HepG2 (cell line): ENCODE results near the gene DNAJC24. TPM values are rescaled to one million over a fixed set of nuclear protein-coding genes. Genes with fewer than 3 reads are reported as not detected.

Source experiments
- ATAC-seq: fragments of 200-7000 bp; cut with Tn5 transposase; 3 replicates; pipeline ENCODE4 v1.9.1; 2020; ENCODE audit warnings: mild to moderate bottlenecking, moderate library complexity
- BruUV-seq: library from RNA; stranded (reverse); fragments of 400-500 nt; replicated peaks from 2 replicates; lab custom pipeline; 2021; lab: Mats Ljungman, UMichigan
- CTCF ChIA-PET: fragments of 300-600 bp; formaldehyde crosslinking; extraction: SDS; loops from one replicate; lab custom pipeline; 2021; ENCODE audit warnings: low total read pairs, inconsistent platforms, low intra/inter-chr PET ratio; lab: Yijun Ruan, JAX
- POLR2A ChIA-PET: fragments of 350-600 bp; sonication (Branson Sonifier 250); formaldehyde crosslinking; loops from one replicate; lab custom pipeline; 2020; ENCODE audit warnings: antibody characterized with exemption, inconsistent platforms; lab: Yijun Ruan, JAX
- DNase-seq: peaks from one replicate; pipeline ENCODE4 v3.0.0-alpha.2; 2015; ENCODE audit warnings: low spot score
- FAIRE-seq: peaks from 3 replicates; lab custom pipeline; 2011; peaks lifted over from hg19 to GRCh38; lab: Jason Lieb, UNC
- H2AFZ ChIP-seq: one replicate; pipeline ENCODE4 v1.6.1; 2011; ENCODE audit warnings: low read length, inconsistent platforms
- H3K27ac ChIP-seq: fragments of 300-600 bp; 3 replicates; pipeline ENCODE4 v1.8.0; 2011; ENCODE audit warnings: mixed run types, mild to moderate bottlenecking, mixed read lengths, low read length, inconsistent platforms; ENCODE audit not compliant: insufficient read depth; ENCODE audit errors: extremely low read length
- H3K27me3 ChIP-seq, 2 experiments: fragments of 200-600 bp in 1 of 2; 2 replicates in 1 of 2; 3 replicates in 1 of 2; pipeline versions ENCODE4 v1.6.0 to v1.8.0; 2011; ENCODE audit warnings: low read length in 2 of 2, mild to moderate bottlenecking in 2 of 2, moderate library complexity in 2 of 2, inconsistent platforms in 1 of 2; ENCODE audit not compliant: insufficient read depth in 2 of 2, control insufficient read depth in 1 of 2
- H3K36me3 ChIP-seq, 2 experiments: fragments of 200-600 bp in 1 of 2; replicated peaks in 1 of 2; 2 replicates in 1 of 2; 3 replicates in 1 of 2; pipeline versions ENCODE4 v1.5.1 to v1.8.0; 2011; ENCODE audit warnings: low read length in 2 of 2, inconsistent platforms in 1 of 2; ENCODE audit not compliant: insufficient read depth in 2 of 2, control insufficient read depth in 1 of 2
- H3K4me1 ChIP-seq: 2 replicates; pipeline ENCODE4 v1.5.1; 2012; ENCODE audit warnings: low read length, inconsistent platforms; ENCODE audit not compliant: insufficient read depth
- H3K4me2 ChIP-seq: 2 replicates; pipeline ENCODE4 v1.6.0; 2011; ENCODE audit warnings: low read depth, low read length, inconsistent platforms
- H3K4me3 ChIP-seq, 3 experiments: fragments of 200-600 bp in 1 of 3; sonication (generic), shearing (Covaris generic) in 1 of 3; replicated peaks in 1 of 3; 2 replicates each; pipeline ENCODE4 v1.5.1; 2011 to 2016; ENCODE audit warnings: low read length in 3 of 3, inconsistent platforms in 2 of 3, low read depth in 2 of 3, mild to moderate bottlenecking in 2 of 3, control low read depth in 1 of 3, mixed read lengths in 1 of 3; ENCODE audit not compliant: insufficient read depth in 1 of 3
- H3K79me2 ChIP-seq: one replicate; pipeline ENCODE4 v1.6.1; 2011; ENCODE audit warnings: low read length, inconsistent platforms; ENCODE audit not compliant: insufficient read depth
- H3K9ac ChIP-seq: 2 replicates; pipeline ENCODE4 v1.6.0; 2011; ENCODE audit warnings: mild to moderate bottlenecking, low read depth, low read length, inconsistent platforms; ENCODE audit not compliant: insufficient read depth
- H3K9me3 ChIP-seq: 2 replicates; pipeline ENCODE4 v1.5.1; 2012; ENCODE audit warnings: mild to moderate bottlenecking, low read length
- H4K20me1 ChIP-seq: 2 replicates; pipeline ENCODE4 v1.6.0; 2011; ENCODE audit warnings: inconsistent platforms, mild to moderate bottlenecking, low read length, moderate library complexity; ENCODE audit not compliant: insufficient read depth
- FIP1L1 ChIP-seq: fragments of 200-400 bp; formaldehyde crosslinking; IDR thresholded peaks from 2 replicates; pipeline ENCODE4 v1.6.1; 2018; ENCODE audit warnings: low read depth, mild to moderate bottlenecking, low read length, moderate library complexity, borderline replicate concordance; ENCODE audit not compliant: insufficient read depth
- ONECUT2 ChIP-seq: sonication (generic); formaldehyde crosslinking; IDR thresholded peaks from 2 replicates; pipeline ENCODE4 v1.4.0; 2020; ENCODE audit warnings: missing genetic modification reagents
- SALL1 ChIP-seq: sonication (generic); formaldehyde crosslinking; IDR thresholded peaks from 2 replicates; pipeline ENCODE4 v1.8.0; 2022; ENCODE audit warnings: mild to moderate bottlenecking, missing genetic modification reagents
- SMARCC2 ChIP-seq: fragments of 450-650 bp; IDR thresholded peaks from 2 replicates; pipeline ENCODE4 v1.6.1; 2017; ENCODE audit warnings: antibody characterized with exemption, mild to moderate bottlenecking
- THAP8 ChIP-seq: sonication (generic); formaldehyde crosslinking; IDR thresholded peaks from 2 replicates; pipeline ENCODE4 v1.5.1; 2020; ENCODE audit warnings: missing genetic modification reagents, mild to moderate bottlenecking, borderline replicate concordance
- ZNF30 ChIP-seq: sonication (generic); formaldehyde crosslinking; IDR thresholded peaks from 2 replicates; pipeline ENCODE4 v1.5.0; 2020; ENCODE audit warnings: mild to moderate bottlenecking, missing genetic modification reagents
- ZNF510 ChIP-seq: sonication (generic); formaldehyde crosslinking; IDR thresholded peaks from 2 replicates; pipeline ENCODE4 v1.4.0; 2020; ENCODE audit warnings: low read depth, mild to moderate bottlenecking, missing genetic modification reagents
- ZNF572 ChIP-seq: sonication (generic); formaldehyde crosslinking; IDR thresholded peaks from 2 replicates; pipeline ENCODE4 v1.5.1; 2020; ENCODE audit warnings: mild to moderate bottlenecking, missing genetic modification reagents
- ZNF609 ChIP-seq: sonication (generic); formaldehyde crosslinking; IDR thresholded peaks from 2 replicates; pipeline ENCODE4 v1.4.0; 2020; ENCODE audit warnings: mild to moderate bottlenecking, missing genetic modification reagents, borderline replicate concordance
- ZNF781 ChIP-seq: sonication (generic); formaldehyde crosslinking; IDR thresholded peaks from 2 replicates; pipeline ENCODE4 v1.5.1; 2020; ENCODE audit warnings: borderline replicate concordance, mild to moderate bottlenecking, missing genetic modification reagents; ENCODE audit errors: not compliant biosample characterization
- WGBS: methylation state at CpG from one replicate; pipeline ENCODE4 v1.1.6; 2017; ENCODE audit warnings: low lambda C conversion rate; 5-methylcytosine and 5-hydroxymethylcytosine counted together
- in situ Hi-C: cut with HindIII; loops from 2 replicates; pipeline ENCODE4 v1.10.0; 2017; ENCODE audit warnings: low pct_unique_long_range_greater_than_20kb; ENCODE audit not compliant: extremely low pct_ligation_motif_present
- intact Hi-C: fragments of 100-400 bp; cut with micrococcal nuclease; formaldehyde crosslinking; loops from one replicate; pipeline ENCODE4 v1.10.0; 2022; ENCODE audit not compliant: unreplicated experiment
- polyA plus RNA-seq, 8 experiments: library from polyadenylated mRNA; depleted of rRNA in 3 of 8; stranded (reverse) in 7 of 8; unstranded in 1 of 8; fragments of >200 nt; fragmentation: Illumina TruSeq in 4 of 8; extraction: Trizol in 4 of 8; gene quantifications; 2 replicates each; pipeline versions ENCODE4 v1.2.1 to v1.2.3, GENCODE V29; 2011 to 2016; ENCODE audit warnings: low read depth in 4 of 8, missing spikeins in 1 of 8, mixed read lengths in 1 of 8; ENCODE audit not compliant: insufficient read depth in 1 of 8
- total RNA-seq, 5 experiments: library from RNA; depleted of rRNA; stranded (reverse); fragments of >200 nt; fragmentation: Illumina TruSeq; extraction: Trizol; gene quantifications; 2 replicates each; pipeline ENCODE4 v1.2.3, GENCODE V29; 2016; ENCODE audit warnings: low read depth in 1 of 5
- TF ChIP-seq, protein P1 (sequence below): sonication (generic); formaldehyde crosslinking; IDR thresholded peaks from 2 replicates; pipeline ENCODE4 v1.8.1; 2022; ENCODE audit warnings: mild to moderate bottlenecking, missing genetic modification reagents
- TF ChIP-seq, protein P2 (sequence below), 2 experiments: fragments of 450-650 bp in 1 of 2; sonication (generic) in 1 of 2; formaldehyde crosslinking; IDR thresholded peaks; 2 replicates each; pipeline versions ENCODE4 v1.5.0 to v1.8.0; 2020 to 2022; ENCODE audit warnings: mild to moderate bottlenecking in 1 of 2, missing genetic modification reagents in 1 of 2
- TF ChIP-seq, protein P3 (sequence below): sonication (generic); formaldehyde crosslinking; IDR thresholded peaks from 2 replicates; pipeline ENCODE4 v1.4.0; 2020; ENCODE audit warnings: missing genetic modification reagents, mild to moderate bottlenecking, borderline replicate concordance

Gene DNAJC24
- total and polyA plus RNA-seq, 2 of the 13 experiments (the other 11 are each of a cell fraction or from before 2014, with no cell fraction given): 10.5 to 13.7 TPM

GRCh38 chr11:31419669-31420068 is 50.0 kb downstream of the DNAJC24 start:
- no peaks in the 10 kb centered on the region for H3K27me3 ChIP-seq
- H3K9me3 ChIP-seq: no peaks in the 10 kb centered on the region
- no peak overlapping the region for H3K4me2 ChIP-seq
- ChIA-PET CTCF (no interaction called here), POLR2A (no interaction called here)
- intact Hi-C loops (no loop called here), in situ Hi-C loops (no loop called here)
- no peaks in the 10 kb centered on the region for H3K4me1 ChIP-seq
- no peak overlapping the region for H3K27ac ChIP-seq
- H3K4me3 ChIP-seq: no peak overlapping the region
- FAIRE-seq (no peak), DNase-seq (no peak), ATAC-seq (no peak)
- 97% methylated on average over 1 of the region's 1 CpG for WGBS
- BruUV-seq: no TSS peak
- no peak overlapping the region for H2AFZ ChIP-seq
- H3K79me2 ChIP-seq: no peaks in the 10 kb centered on the region
- H3K36me3 ChIP-seq: peaks cover 0 to 3% of the 10 kb centered on the region in 2 experiments; a peak in 1 of 5 replicates
- no peak overlapping the region for H3K9ac ChIP-seq
- H4K20me1 ChIP-seq: no peaks in the 10 kb centered on the region
- TF ChIP-seq, protein P1, sequence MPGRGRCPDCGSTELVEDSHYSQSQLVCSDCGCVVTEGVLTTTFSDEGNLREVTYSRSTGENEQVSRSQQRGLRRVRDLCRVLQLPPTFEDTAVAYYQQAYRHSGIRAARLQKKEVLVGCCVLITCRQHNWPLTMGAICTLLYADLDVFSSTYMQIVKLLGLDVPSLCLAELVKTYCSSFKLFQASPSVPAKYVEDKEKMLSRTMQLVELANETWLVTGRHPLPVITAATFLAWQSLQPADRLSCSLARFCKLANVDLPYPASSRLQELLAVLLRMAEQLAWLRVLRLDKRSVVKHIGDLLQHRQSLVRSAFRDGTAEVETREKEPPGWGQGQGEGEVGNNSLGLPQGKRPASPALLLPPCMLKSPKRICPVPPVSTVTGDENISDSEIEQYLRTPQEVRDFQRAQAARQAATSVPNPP (CRISPR knock-in tag): no peak
- TF ChIP-seq ZNF30: no peak
- no peak for TF ChIP-seq THAP8
- no peak for TF ChIP-seq ONECUT2 (CRISPR knock-in tag)
- no peak for TF ChIP-seq FIP1L1
- TF ChIP-seq, protein P2, sequence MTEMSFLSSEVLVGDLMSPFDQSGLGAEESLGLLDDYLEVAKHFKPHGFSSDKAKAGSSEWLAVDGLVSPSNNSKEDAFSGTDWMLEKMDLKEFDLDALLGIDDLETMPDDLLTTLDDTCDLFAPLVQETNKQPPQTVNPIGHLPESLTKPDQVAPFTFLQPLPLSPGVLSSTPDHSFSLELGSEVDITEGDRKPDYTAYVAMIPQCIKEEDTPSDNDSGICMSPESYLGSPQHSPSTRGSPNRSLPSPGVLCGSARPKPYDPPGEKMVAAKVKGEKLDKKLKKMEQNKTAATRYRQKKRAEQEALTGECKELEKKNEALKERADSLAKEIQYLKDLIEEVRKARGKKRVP (CRISPR knock-in tag; IDR thresholded peaks at IDR 0.05): no peak
- TF ChIP-seq, protein P3, sequence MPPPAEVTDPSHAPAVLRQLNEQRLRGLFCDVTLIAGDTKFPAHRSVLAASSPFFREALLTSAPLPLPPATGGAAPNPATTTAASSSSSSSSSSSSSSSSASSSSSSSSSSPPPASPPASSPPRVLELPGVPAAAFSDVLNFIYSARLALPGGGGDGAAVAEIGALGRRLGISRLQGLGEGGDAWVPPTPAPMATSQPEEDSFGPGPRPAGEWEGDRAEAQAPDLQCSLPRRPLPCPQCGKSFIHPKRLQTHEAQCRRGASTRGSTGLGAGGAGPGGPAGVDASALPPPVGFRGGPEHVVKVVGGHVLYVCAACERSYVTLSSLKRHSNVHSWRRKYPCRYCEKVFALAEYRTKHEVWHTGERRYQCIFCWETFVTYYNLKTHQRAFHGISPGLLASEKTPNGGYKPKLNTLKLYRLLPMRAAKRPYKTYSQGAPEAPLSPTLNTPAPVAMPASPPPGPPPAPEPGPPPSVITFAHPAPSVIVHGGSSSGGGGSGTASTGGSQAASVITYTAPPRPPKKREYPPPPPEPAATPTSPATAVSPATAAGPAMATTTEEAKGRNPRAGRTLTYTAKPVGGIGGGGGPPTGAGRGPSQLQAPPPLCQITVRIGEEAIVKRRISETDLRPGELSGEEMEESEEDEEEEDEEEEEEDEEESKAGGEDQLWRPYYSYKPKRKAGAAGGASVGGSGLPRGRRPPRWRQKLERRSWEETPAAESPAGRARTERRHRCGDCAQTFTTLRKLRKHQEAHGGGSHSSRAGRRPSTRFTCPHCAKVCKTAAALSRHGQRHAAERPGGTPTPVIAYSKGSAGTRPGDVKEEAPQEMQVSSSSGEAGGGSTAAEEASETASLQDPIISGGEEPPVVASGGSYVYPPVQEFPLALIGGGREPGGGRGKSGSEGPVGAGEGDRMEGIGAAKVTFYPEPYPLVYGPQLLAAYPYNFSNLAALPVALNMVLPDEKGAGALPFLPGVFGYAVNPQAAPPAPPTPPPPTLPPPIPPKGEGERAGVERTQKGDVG (CRISPR knock-in tag): no peak
- TF ChIP-seq ZNF609: no peak
- TF ChIP-seq ZNF572: no peak
- no peak for TF ChIP-seq SALL1
- TF ChIP-seq SMARCC2: no peak
- no peak for TF ChIP-seq ZNF510 (CRISPR knock-in tag)
- no peak for TF ChIP-seq ZNF781 (CRISPR knock-in tag)
